ENCODE measurements around the gene NPW.
A peak's percentile ranks its signal among the peaks of the same experiment; 100 is the strongest.

The NPW gene

GRCh38 chr16:1991588-1991947, 28.0 kb upstream of the NPW start:
- Histone ChIP-seq H3K4me1 (peaks cover 0 to 35% (median 30%) of the 10 kb centered on the region in 4 donors), H3K9me3 (no peaks in the 10 kb centered on the region), H3K4me3 (peak overlapping the region; percentile 41 to 42), H3K27me3 (peaks cover 3 to 48% of the 10 kb centered on the region in 2 donors), H3K36me3 (peaks cover under 1 to 14% (median 1%) of the 10 kb centered on the region in 3 donors), H3K27ac (no peak overlapping the region)
- no peak for DNase-seq
- intact Hi-C loops (cut with DNase I; ENCODE audit: low total_unique reads): no loop called here
- TF ChIP-seq CTCF (IDR thresholded peaks at IDR 0.05): no peak

GRCh38 chr16:1991948-1992703, 27.5 kb upstream of the NPW start:
- peak overlapping the region; percentile 41 to 42 for H3K4me3 ChIP-seq
- no peak for TF ChIP-seq CTCF (IDR thresholded peaks at IDR 0.05)
- no peak overlapping the region for H3K27ac ChIP-seq
- H3K36me3 ChIP-seq: peaks cover 0 to 14% (median 4%) of the 10 kb centered on the region in 3 donors
- H3K4me1 ChIP-seq: peaks cover 0 to 35% (median 30%) of the 10 kb centered on the region in 4 donors
- peaks cover 3 to 48% of the 10 kb centered on the region in 2 donors for H3K27me3 ChIP-seq
- intact Hi-C loops (cut with DNase I; ENCODE audit: low total_unique reads): no loop called here
- no peaks in the 10 kb centered on the region for H3K9me3 ChIP-seq
- peak; percentile 90 to 92 for DNase-seq

- DNase-seq: no peak
- H3K27ac ChIP-seq: no peak overlapping the region
- peaks cover 0 to 35% (median 30%) of the 10 kb centered on the region in 4 donors for H3K4me1 ChIP-seq
- peaks cover 3 to 48% of the 10 kb centered on the region in 2 donors for H3K27me3 ChIP-seq
- peak overlapping the region in 1 of 2 donors; percentile 42 for H3K4me3 ChIP-seq
- intact Hi-C loops (cut with DNase I; ENCODE audit: low total_unique reads): no loop called here
- no peaks in the 10 kb centered on the region for H3K9me3 ChIP-seq
- H3K36me3 ChIP-seq: peaks cover 2 to 12% (median 7%) of the 10 kb centered on the region in 3 donors
- TF ChIP-seq CTCF (IDR thresholded peaks at IDR 0.05): no peak
These were observed 26.8 kb upstream of the NPW start for GRCh38 chr16:1992704-1993317.

GRCh38 chr16:1993731-1994131, 25.9 kb upstream of the NPW start:
- peaks cover 11 to 21% (median 17%) of the 10 kb centered on the region in 3 donors for H3K36me3 ChIP-seq
- intact Hi-C loops (cut with DNase I; ENCODE audit: low total_unique reads): no loop called here
- H3K9me3 ChIP-seq: no peaks in the 10 kb centered on the region
- H3K27me3 ChIP-seq: peaks cover 3 to 43% of the 10 kb centered on the region in 2 donors
- DNase-seq: no peak
- H3K4me1 ChIP-seq: peaks cover 0 to 35% (median 30%) of the 10 kb centered on the region in 4 donors
- H3K27ac ChIP-seq: no peak overlapping the region
- H3K4me3 ChIP-seq: no peak overlapping the region
- no peak for TF ChIP-seq CTCF (IDR thresholded peaks at IDR 0.05)

- peaks cover 50 to 61% (median 52%) of the 10 kb centered on the region in 3 donors for H3K36me3 ChIP-seq
- H3K27me3 ChIP-seq: peaks cover 0 to 5% of the 10 kb centered on the region in 2 donors
- H3K27ac ChIP-seq: no peak overlapping the region
- no peak overlapping the region for H3K4me3 ChIP-seq
- intact Hi-C loops (cut with DNase I; ENCODE audit: low total_unique reads): no loop called here
- no peaks in the 10 kb centered on the region for H3K9me3 ChIP-seq
- no peaks in the 10 kb centered on the region for H3K4me1 ChIP-seq
- DNase-seq: no peak
- no peak for TF ChIP-seq CTCF (IDR thresholded peaks at IDR 0.05)
These were observed 21.9 kb upstream of the NPW start for GRCh38 chr16:1997494-1998359.
